K562 (cell line): ENCODE results near the gene TMEM127. TPM values are rescaled to one million over a fixed set of nuclear protein-coding genes. Genes with fewer than 3 reads are reported as not detected.

Experiments
- ATAC-seq: fragments of 200-7000 bp; cut with Tn5 transposase; 3 replicates; pipeline ENCODE4 v1.9.1; 2020; ENCODE audit warnings: moderate library complexity
- BruUV-seq: library from RNA; stranded (reverse); fragments of 400-500 nt; replicated peaks from 2 replicates; lab custom pipeline; 2021; lab: Mats Ljungman, UMichigan
- CTCF ChIA-PET: fragments of 300-600 bp; formaldehyde crosslinking; extraction: SDS; loops from one replicate; lab custom pipeline; 2021; ENCODE audit warnings: low intra/inter-chr PET ratio; lab: Yijun Ruan, JAX
- POLR2A ChIA-PET: fragments of 300-600, 350-650 bp; sonication (Branson Sonifier 250); formaldehyde crosslinking; extraction: SDS; loops from one replicate; lab custom pipeline; 2021; ENCODE audit warnings: antibody characterized with exemption, inconsistent platforms; lab: Yijun Ruan, JAX
- DNase-seq, 4 experiments: peaks; one replicate each; pipeline versions ENCODE4 v3.0.0 to v3.0.0-alpha.2; 2011 to 2018; ENCODE audit warnings: low spot score in 3 of 4, mixed read lengths in 3 of 4; ENCODE audit errors: extremely low read depth in 1 of 4
- FAIRE-seq: peaks from 2 replicates; lab custom pipeline; 2011; peaks lifted over from hg19 to GRCh38; lab: Jason Lieb, UNC
- H2AFZ ChIP-seq: 2 replicates; pipeline ENCODE4 v1.6.0; 2011; ENCODE audit warnings: low read depth, low read length, control low read depth, inconsistent platforms
- H3K27ac ChIP-seq: fragments of 200-600 bp; 3 replicates; pipeline ENCODE4 v1.8.0; 2011; ENCODE audit warnings: low read depth, mild to moderate bottlenecking, control low read depth, inconsistent platforms, low read length, moderate library complexity, mixed read lengths; ENCODE audit errors: extremely low read depth
- H3K27me3 ChIP-seq, 2 experiments: fragments of 300-600 bp in 1 of 2; 2 replicates in 1 of 2; 3 replicates in 1 of 2; pipeline versions ENCODE4 v1.6.0 to v1.8.0; 2011; ENCODE audit warnings: inconsistent platforms in 2 of 2, low read length in 2 of 2, mild to moderate bottlenecking in 1 of 2, mixed read lengths in 1 of 2, moderate library complexity in 1 of 2; ENCODE audit not compliant: control insufficient read depth in 2 of 2, insufficient read depth in 2 of 2
- H3K36me3 ChIP-seq: fragments of 300-600 bp; 3 replicates; pipeline ENCODE4 v1.8.0; 2011; ENCODE audit warnings: mild to moderate bottlenecking, low read length, inconsistent platforms; ENCODE audit not compliant: control insufficient read depth, insufficient read depth
- H3K4me1 ChIP-seq, 2 experiments: fragments of 200-600 bp in 1 of 2; replicated peaks in 1 of 2; 2 replicates in 1 of 2; 3 replicates in 1 of 2; pipeline versions ENCODE4 v1.5.1 to v1.8.0; 2011; ENCODE audit warnings: inconsistent platforms in 2 of 2, low read length in 2 of 2, mild to moderate bottlenecking in 1 of 2, mixed read lengths in 1 of 2, moderate library complexity in 1 of 2; ENCODE audit not compliant: control insufficient read depth in 2 of 2, insufficient read depth in 2 of 2
- H3K4me2 ChIP-seq: 2 replicates; pipeline ENCODE4 v1.6.1; 2011; ENCODE audit warnings: low read length, control low read depth, inconsistent platforms, mixed read lengths; ENCODE audit not compliant: insufficient read depth
- H3K4me3 ChIP-seq: fragments of 200-600 bp; sonication (generic), shearing (Covaris generic); 2 replicates; pipeline ENCODE4 v1.5.1; 2016; ENCODE audit warnings: control low read depth, inconsistent platforms
- H3K79me2 ChIP-seq: fragments of 200-600 bp; 3 replicates; pipeline ENCODE4 v1.8.0; 2011; ENCODE audit warnings: low read length, inconsistent platforms; ENCODE audit not compliant: control insufficient read depth, insufficient read depth
- H3K9ac ChIP-seq, 2 experiments: 2 replicates each; pipeline versions ENCODE4 v1.6.0 to v1.6.1; 2011; ENCODE audit warnings: low read depth in 2 of 2, low read length in 2 of 2, control low read depth in 1 of 2, inconsistent platforms in 1 of 2, mild to moderate bottlenecking in 1 of 2, mixed read lengths in 1 of 2; ENCODE audit not compliant: insufficient read depth in 1 of 2
- H3K9me1 ChIP-seq: one replicate; pipeline ENCODE4 v1.6.0; 2011; ENCODE audit warnings: inconsistent platforms, mild to moderate bottlenecking, low read length, moderate library complexity; ENCODE audit not compliant: control insufficient read depth, insufficient read depth
- H3K9me3 ChIP-seq: replicated peaks from 2 replicates; pipeline ENCODE4 v1.5.1; 2011; ENCODE audit warnings: low read depth, low read length, inconsistent platforms; ENCODE audit not compliant: control insufficient read depth, insufficient read depth
- H4K20me1 ChIP-seq: replicated peaks from 2 replicates; pipeline ENCODE4 v1.6.1; 2011; ENCODE audit warnings: low read length, inconsistent platforms, mixed read lengths; ENCODE audit not compliant: control insufficient read depth, insufficient read depth
- ATF1 ChIP-seq, 2 experiments: fragments of 450-650 bp in 1 of 2; IDR thresholded peaks; 2 replicates each; pipeline ENCODE4 v1.6.1; 2016; ENCODE audit warnings: missing compliant biosample characterization in 1 of 2, missing genetic modification characterization in 1 of 2
- CAMTA2 ChIP-seq: fragments of 250-450 bp; sonication (Bioruptor Pico); conservative IDR thresholded peaks from 2 replicates; pipeline ENCODE4 v1.5.1; 2022
- COPS2 ChIP-seq: fragments of 450-650 bp; conservative IDR thresholded peaks from 2 replicates; pipeline ENCODE4 v1.6.1; 2016; ENCODE audit warnings: mild to moderate bottlenecking, moderate library complexity
- GATAD2A ChIP-seq: fragments of 450-650 bp; IDR thresholded peaks from 2 replicates; pipeline ENCODE4 v1.6.1; 2017
- NCOA1 ChIP-seq: fragments of 450-650 bp; IDR thresholded peaks from 2 replicates; pipeline ENCODE4 v1.6.1; 2016; ENCODE audit warnings: low read depth
- RAD21 ChIP-seq, 2 experiments: fragments of 250-450 bp in 1 of 2; fragments of 450-650 bp in 1 of 2; sonication (Bioruptor Pico) in 1 of 2; formaldehyde crosslinking in 1 of 2; IDR thresholded peaks in 1 of 2; conservative IDR thresholded peaks in 1 of 2; 2 replicates each; pipeline versions ENCODE4 v1.4.0 to v1.8.0; 2020 to 2022; ENCODE audit warnings: mild to moderate bottlenecking in 2 of 2, moderate library complexity in 1 of 2
- SMAD4 ChIP-seq: fragments of 250-450 bp; sonication (Bioruptor Pico); conservative IDR thresholded peaks from 2 replicates; pipeline ENCODE4 v1.8.0; 2021; ENCODE audit warnings: inconsistent platforms, mild to moderate bottlenecking, moderate library complexity
- TBL1XR1 ChIP-seq, 2 experiments: IDR thresholded peaks; 2 replicates each; pipeline ENCODE4 v1.6.1; 2012; ENCODE audit warnings: improper control_type of control experiment in 2 of 2, low read length in 2 of 2, mild to moderate bottlenecking in 1 of 2
- ZFX ChIP-seq: sonication (generic); formaldehyde crosslinking; IDR thresholded peaks from 2 replicates; pipeline ENCODE4 v1.8.0; 2022; ENCODE audit warnings: mild to moderate bottlenecking, missing genetic modification reagents, moderate library complexity
- WGBS: fragments of 100-300 bp; shearing (Covaris generic); methylation state at CpG from one replicate; pipeline ENCODE4 v1.1.6; 2016; ENCODE audit warnings: low coverage, mixed read lengths; ENCODE audit not compliant: insufficient coverage; ENCODE audit errors: missing lambda C conversion rate; 5-methylcytosine and 5-hydroxymethylcytosine counted together
- in situ Hi-C: fragments of 300-500 bp; cut with MboI; formaldehyde crosslinking; loops from 4 replicates; pipeline ENCODE4 v1.15.0; 2018; ENCODE audit warnings: inconsistent platforms, mixed read lengths
- intact Hi-C: fragments of 100-400 bp; cut with micrococcal nuclease; formaldehyde crosslinking; loops from 2 replicates; pipeline ENCODE4 v1.14.2; 2022
- polyA plus RNA-seq, 8 experiments: library from polyadenylated mRNA; depleted of rRNA in 4 of 8; stranded (reverse) in 5 of 8; unstranded in 3 of 8; fragments of >200 nt; fragmentation: Nextera tagmentation in 2 of 8; fragmentation: Illumina TruSeq in 1 of 8; extraction: Ambion mirVana in 2 of 8; extraction: Trizol in 1 of 8; gene quantifications; 2 replicates each; pipeline versions ENCODE4 v1.2.1 to v1.2.3, GENCODE V29; 2011 to 2014; ENCODE audit warnings: inconsistent platforms in 1 of 8, missing spikeins in 1 of 8
- total RNA-seq, 7 experiments: library from RNA; depleted of rRNA in 6 of 7; stranded (reverse); fragments of >200 nt in 6 of 7; fragmentation: Illumina TruSeq in 2 of 7; extraction: Trizol in 2 of 7; gene quantifications; 2 replicates each; pipeline versions ENCODE4 v1.2.1 to v1.2.3, GENCODE V29; 2011 to 2021; ENCODE audit warnings: low replicate concordance in 1 of 7
- TF ChIP-seq, protein P1 (sequence below), 2 experiments: fragments of 450-650 bp in 1 of 2; sonication (generic) in 1 of 2; formaldehyde crosslinking in 1 of 2; IDR thresholded peaks in 1 of 2; conservative IDR thresholded peaks in 1 of 2; 2 replicates each; pipeline versions ENCODE4 v1.6.1 to v1.8.1; 2016 to 2023; ENCODE audit warnings: mild to moderate bottlenecking in 2 of 2, moderate library complexity in 2 of 2, inconsistent platforms in 1 of 2, missing genetic modification reagents in 1 of 2
- TF ChIP-seq, protein P2 (sequence below): fragments of 250-450 bp; sonication (Bioruptor Pico); IDR thresholded peaks from 2 replicates; pipeline ENCODE4 v1.4.0; 2020; ENCODE audit warnings: borderline replicate concordance
- TF ChIP-seq, protein P3 (sequence below): fragments of 450-650 bp; IDR thresholded peaks from 2 replicates; pipeline ENCODE4 v1.6.1; 2017; ENCODE audit warnings: antibody characterized with exemption, mild to moderate bottlenecking

Gene TMEM127
- total and polyA plus RNA-seq, 9 of the 15 experiments (the other 6 are each of a cell fraction or from before 2014, with no cell fraction given), result 1.7 to 20.0 (median 9.9) TPM

DNA sequence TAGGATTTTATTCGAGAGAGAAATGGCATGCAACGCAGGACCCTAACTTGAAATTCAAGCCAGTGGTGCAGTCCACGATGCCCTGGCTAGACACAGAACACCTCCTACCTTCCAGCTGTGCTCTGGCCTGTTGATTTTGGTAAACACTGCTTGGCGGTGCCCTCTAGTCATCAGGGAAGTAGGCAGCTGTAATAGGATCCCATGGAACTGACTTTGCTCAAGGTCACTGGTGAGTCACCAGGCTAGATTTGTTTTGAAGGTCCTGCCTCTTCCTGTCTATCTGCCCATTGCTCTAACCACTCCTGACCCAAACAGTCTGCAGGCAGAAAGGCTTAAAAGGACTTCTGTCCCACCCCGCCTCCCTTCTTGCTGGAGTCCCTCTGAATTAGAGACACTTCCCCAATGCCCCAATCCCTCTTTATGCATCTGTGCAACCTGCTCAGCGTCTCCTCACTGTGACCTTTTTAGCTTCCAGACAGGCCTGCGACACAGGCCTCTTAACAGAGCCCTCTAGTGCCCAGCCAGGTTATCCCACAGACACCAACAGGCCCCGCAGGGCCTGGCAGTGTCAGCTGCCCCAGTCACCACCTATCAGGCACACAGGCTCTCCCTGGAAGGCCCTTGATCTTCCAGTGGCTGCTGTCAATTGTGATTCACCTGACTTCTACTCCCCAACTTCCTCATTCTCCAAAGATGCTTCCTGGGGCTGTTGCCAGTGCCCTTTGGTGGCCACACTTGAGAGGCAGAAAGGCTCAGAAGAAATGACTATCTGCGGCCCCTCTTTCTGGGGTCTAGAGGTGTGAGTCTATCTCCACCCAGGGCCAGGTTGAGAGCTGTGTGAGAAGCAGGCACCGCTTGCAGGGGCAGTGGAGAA lies 5.2 kb downstream of the TMEM127 start:
- WGBS, result 32% methylated on average over 9 of the region's 10 CpGs
- Histone ChIP-seq H3K27ac (peak overlapping the region; percentile 62), H4K20me1 (0 out of 2 replicates have a peak, but pooled peaks cover 12% of the 10 kb centered on the region), H3K9ac (peak overlapping the region; percentile 27 to 81), H2AFZ (no peak overlapping the region), H3K4me1 (peaks cover 24 to 34% of the 10 kb centered on the region in 2 experiments), H3K79me2 (peaks cover 39% of the 10 kb centered on the region), H3K36me3 (peaks cover 48% of the 10 kb centered on the region), H3K9me3 (no peaks in the 10 kb centered on the region), H3K4me2 (peak overlapping the region; percentile 64), H3K4me3 (no peak overlapping the region), H3K27me3 (no peaks in the 10 kb centered on the region), H3K9me1 (peaks cover 4% of the 10 kb centered on the region)
- no TSS peak for BruUV-seq
- ChIA-PET POLR2A (interaction anchor here (0.8 to 1.9 kb wide), 6 partner anchors 10 to 52 kb away, joined by 3 to 12 read pairs (median 4); partner anchors contain the start of gene STARD7), CTCF (interaction anchor here (0.6 to 0.7 kb wide), 2 partner anchors 103 to 122 kb away, joined by 3 read pairs; partner anchors contain the start of gene ASTL)
- intact Hi-C loops (loop anchor here (2.0 to 10.0 kb wide), 3 partner anchors 52 to 244 kb away; partner anchors contain the start of genes ASTL, NEURL3 and STARD7), in situ Hi-C loops (no loop called here)
- FAIRE-seq (peak; percentile 93), DNase-seq (peak; percentile 56 to 75 (median 66)), ATAC-seq (peak; percentile 78)
- TF ChIP-seq NCOA1 (0 out of 2 replicates have a peak, but pooled peaks have one; percentile 27), CAMTA2 (CRISPR knock-in tag) (no peak), GATAD2A (0 out of 2 replicates have a peak, but pooled peaks have one; percentile 29), COPS2 (no peak), TBL1XR1 (IDR thresholded peaks at IDR 0.05; ENCODE audit: low read length in 2 of 2) (peak in 1 of 2 experiments; percentile 44; a peak in 1 of 4 replicates), SMAD4 (CRISPR knock-in tag) (peak; percentile 66; the same call in 1 of the 2 replicates), ZFX (CRISPR knock-in tag) (peak; percentile 62), ATF1 (CRISPR knock-in tag; IDR thresholded peaks at IDR 0.05) (no peak), ATF1 (tag; IDR thresholded peaks at IDR 0.05) (0 out of 2 replicates have a peak, but pooled peaks have one; percentile 47), RAD21 (CRISPR knock-in tag; conservative IDR thresholded peaks at IDR 0.05 in 1 of 2, IDR thresholded peaks at IDR 0.05 in 1 of 2) (peak; percentile 41 to 51)
- TF ChIP-seq, protein P1, sequence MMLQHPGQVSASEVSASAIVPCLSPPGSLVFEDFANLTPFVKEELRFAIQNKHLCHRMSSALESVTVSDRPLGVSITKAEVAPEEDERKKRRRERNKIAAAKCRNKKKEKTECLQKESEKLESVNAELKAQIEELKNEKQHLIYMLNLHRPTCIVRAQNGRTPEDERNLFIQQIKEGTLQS (IDR thresholded peaks at IDR 0.05), result peak; percentile 95
- TF ChIP-seq, protein P1 (CRISPR knock-in tag; conservative IDR thresholded peaks at IDR 0.05), result 0 out of 2 replicates have a peak, but pooled peaks have one; percentile 49
- TF ChIP-seq, protein P2, sequence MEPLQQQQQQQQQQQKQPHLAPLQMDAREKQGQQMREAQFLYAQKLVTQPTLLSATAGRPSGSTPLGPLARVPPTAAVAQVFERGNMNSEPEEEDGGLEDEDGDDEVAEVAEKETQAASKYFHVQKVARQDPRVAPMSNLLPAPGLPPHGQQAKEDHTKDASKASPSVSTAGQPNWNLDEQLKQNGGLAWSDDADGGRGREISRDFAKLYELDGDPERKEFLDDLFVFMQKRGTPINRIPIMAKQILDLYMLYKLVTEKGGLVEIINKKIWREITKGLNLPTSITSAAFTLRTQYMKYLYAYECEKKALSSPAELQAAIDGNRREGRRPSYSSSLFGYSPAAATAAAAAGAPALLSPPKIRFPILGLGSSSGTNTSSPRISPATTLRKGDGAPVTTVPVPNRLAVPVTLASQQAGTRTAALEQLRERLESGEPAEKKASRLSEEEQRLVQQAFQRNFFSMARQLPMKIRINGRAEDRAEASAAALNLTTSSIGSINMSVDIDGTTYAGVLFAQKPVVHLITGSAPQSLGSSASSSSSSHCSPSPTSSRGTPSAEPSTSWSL (CRISPR knock-in tag), result no peak
- TF ChIP-seq, protein P3, sequence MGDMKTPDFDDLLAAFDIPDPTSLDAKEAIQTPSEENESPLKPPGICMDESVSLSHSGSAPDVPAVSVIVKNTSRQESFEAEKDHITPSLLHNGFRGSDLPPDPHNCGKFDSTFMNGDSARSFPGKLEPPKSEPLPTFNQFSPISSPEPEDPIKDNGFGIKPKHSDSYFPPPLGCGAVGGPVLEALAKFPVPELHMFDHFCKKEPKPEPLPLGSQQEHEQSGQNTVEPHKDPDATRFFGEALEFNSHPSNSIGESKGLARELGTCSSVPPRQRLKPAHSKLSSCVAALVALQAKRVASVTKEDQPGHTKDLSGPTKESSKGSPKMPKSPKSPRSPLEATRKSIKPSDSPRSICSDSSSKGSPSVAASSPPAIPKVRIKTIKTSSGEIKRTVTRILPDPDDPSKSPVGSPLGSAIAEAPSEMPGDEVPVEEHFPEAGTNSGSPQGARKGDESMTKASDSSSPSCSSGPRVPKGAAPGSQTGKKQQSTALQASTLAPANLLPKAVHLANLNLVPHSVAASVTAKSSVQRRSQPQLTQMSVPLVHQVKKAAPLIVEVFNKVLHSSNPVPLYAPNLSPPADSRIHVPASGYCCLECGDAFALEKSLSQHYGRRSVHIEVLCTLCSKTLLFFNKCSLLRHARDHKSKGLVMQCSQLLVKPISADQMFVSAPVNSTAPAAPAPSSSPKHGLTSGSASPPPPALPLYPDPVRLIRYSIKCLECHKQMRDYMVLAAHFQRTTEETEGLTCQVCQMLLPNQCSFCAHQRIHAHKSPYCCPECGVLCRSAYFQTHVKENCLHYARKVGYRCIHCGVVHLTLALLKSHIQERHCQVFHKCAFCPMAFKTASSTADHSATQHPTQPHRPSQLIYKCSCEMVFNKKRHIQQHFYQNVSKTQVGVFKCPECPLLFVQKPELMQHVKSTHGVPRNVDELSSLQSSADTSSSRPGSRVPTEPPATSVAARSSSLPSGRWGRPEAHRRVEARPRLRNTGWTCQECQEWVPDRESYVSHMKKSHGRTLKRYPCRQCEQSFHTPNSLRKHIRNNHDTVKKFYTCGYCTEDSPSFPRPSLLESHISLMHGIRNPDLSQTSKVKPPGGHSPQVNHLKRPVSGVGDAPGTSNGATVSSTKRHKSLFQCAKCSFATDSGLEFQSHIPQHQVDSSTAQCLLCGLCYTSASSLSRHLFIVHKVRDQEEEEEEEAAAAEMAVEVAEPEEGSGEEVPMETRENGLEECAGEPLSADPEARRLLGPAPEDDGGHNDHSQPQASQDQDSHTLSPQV, result peak; percentile 48; the same call in 1 of the 2 replicates
